Ovary (tissue), 9 donors: ENCODE results near the gene BCL3. TPM values are rescaled to one million over a fixed set of nuclear protein-coding genes. Genes with fewer than 3 reads are reported as not detected.

Experiments used
- DNase-seq, 5 donors: peaks; one replicate each; pipeline ENCODE4 v3.0.0-alpha.2; 2019 to 2020
- H3K27ac ChIP-seq, 2 donors: fragments of 200-600 bp; one replicate each; pipeline versions ENCODE4 v1.5.1 to v1.8.0; 2019 to 2022
- H3K27me3 ChIP-seq: fragments of 200-600 bp; one replicate; pipeline ENCODE4 v1.8.0; 2022
- H3K36me3 ChIP-seq: fragments of 200-600 bp; sonication (generic); one replicate; pipeline ENCODE4 v1.5.1; 2019
- H3K4me1 ChIP-seq: one replicate; pipeline ENCODE4 v1.8.1; 2013; ENCODE audit warnings: mild to moderate bottlenecking, moderate library complexity; ENCODE audit not compliant: insufficient read depth
- H3K4me3 ChIP-seq: fragments of 200-600 bp; sonication (generic); one replicate; pipeline ENCODE4 v1.5.1; 2017
- H3K9me3 ChIP-seq, 2 donors: fragments of 200-600 bp in 1 of 2; sonication (generic) in 1 of 2; one replicate each; pipeline versions ENCODE4 v1.5.1 to v1.8.1; 2013 to 2019; ENCODE audit warnings: mild to moderate bottlenecking in 1 of 2, moderate library complexity in 1 of 2
- EP300 ChIP-seq: sonication (generic); formaldehyde crosslinking; IDR thresholded peaks from one replicate; pipeline ENCODE4 v1.6.1; 2017; ENCODE audit warnings: antibody characterized with exemption
- POLR2A ChIP-seq: fragments of 450-650 bp; IDR thresholded peaks from one replicate; pipeline ENCODE4 v1.6.1; 2017; ENCODE audit warnings: antibody characterized with exemption, mild to moderate bottlenecking, moderate library complexity
- WGBS, 3 donors: extraction: QIAGEN DNeasy Blood & Tissue Kit in 1 of 3; methylation state at CpG; one replicate each; pipeline versions ENCODE4 v1.1.5 to v1.1.7; 2013 to 2017; 5-methylcytosine and 5-hydroxymethylcytosine counted together
- intact Hi-C, 4 donors: fragments of 100-400 bp; cut with DNase I; formaldehyde crosslinking; loops; one replicate each; pipeline versions ENCODE4 v1.11.0 to v1.15.1; 2022 to 2023
- polyA plus RNA-seq, 2 donors: library from polyadenylated mRNA; stranded (reverse); fragments of 200-250 nt in 1 of 2; fragments of 350-450 nt in 1 of 2; fragmentation: Illumina TruSeq in 1 of 2; extraction: RNeasy Lipid Tissue Mini Kit (QIAGEN cat#74804) in 1 of 2; gene quantifications; one replicate each; pipeline ENCODE4 v1.2.3, GENCODE V29; 2013 to 2014
- total RNA-seq, 7 donors: library from RNA; depleted of rRNA in 2 of 7; stranded (reverse); fragments of >200 nt in 2 of 7; fragmentation: NEBNext Ultra II Directional in 3 of 7; extraction: Animal tissue kit (Norgen Biotek cat#: 25700) in 3 of 7; gene quantifications; one replicate each; pipeline versions ENCODE4 v1.1.0 to v1.2.4, GENCODE V29; 2016 to 2023
- TF ChIP-seq, protein P1 (sequence below), 3 donors: fragments of 450-650 bp in 2 of 3; fragments of 200-600 bp in 1 of 3; IDR thresholded peaks; one replicate each; pipeline versions ENCODE4 v1.5.1 to v1.8.0; 2016 to 2022; ENCODE audit warnings: antibody characterized with exemption in 3 of 3, mild to moderate bottlenecking in 1 of 3
- donor health status: DM: no; HTN: no; CAD: no; lungs with moderate emphysema.
- donor health status: DM: no; HTN: no; CAD: no.
- donor health status: Bipolar disorder and iron deficiency.
- donor health status: DM: yes; HTN: yes; CAD: no.
- donor health status: DM: no; HTN: no; CAD: no.
- donor health status: DM: yes; HTN: yes; CAD: no.

Gene BCL3
- total and polyA plus RNA-seq, 9 donors = 3.2 to 141 (median 43.4) TPM

DNA sequence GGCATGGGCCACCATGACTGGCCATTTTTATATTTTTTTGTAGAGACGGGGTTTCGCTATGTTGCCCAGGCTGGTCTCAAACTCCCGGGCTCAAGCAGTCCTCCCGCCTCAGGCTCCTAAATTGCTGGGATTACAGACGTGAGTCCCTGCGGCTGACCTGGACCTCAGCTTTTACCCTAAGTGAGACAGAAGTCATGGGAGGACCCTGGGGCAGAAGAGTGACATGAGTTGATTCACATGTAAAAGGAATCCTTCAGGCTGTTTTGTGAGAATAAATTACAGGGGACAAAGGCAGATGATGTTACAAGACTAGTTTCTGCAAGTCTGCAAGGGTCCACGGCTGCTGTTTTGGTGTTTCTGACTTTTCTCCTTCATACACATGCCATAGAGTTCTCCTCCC is 57.8 kb downstream of the BCL3 start:
- no peaks in the 10 kb centered on the region for H3K9me3 ChIP-seq
- H3K4me1 ChIP-seq = peaks cover 13% of the 10 kb centered on the region
- 76 to 85% (median 77%) methylated on average over 7 of the region's 7 CpGs for WGBS, 3 donors
- H3K4me3 ChIP-seq = no peak overlapping the region
- H3K36me3 ChIP-seq = no peaks in the 10 kb centered on the region
- intact Hi-C loops = loop anchor here in 1 of 4 donors (2.0 kb wide), 1 partner anchor 37 kb away; no protein-coding TSS in a partner anchor
- no peak overlapping the region for H3K27ac ChIP-seq
- H3K27me3 ChIP-seq = no peaks in the 10 kb centered on the region
- DNase-seq = no peak
- TF ChIP-seq EP300 = no peak
- TF ChIP-seq, protein P1, sequence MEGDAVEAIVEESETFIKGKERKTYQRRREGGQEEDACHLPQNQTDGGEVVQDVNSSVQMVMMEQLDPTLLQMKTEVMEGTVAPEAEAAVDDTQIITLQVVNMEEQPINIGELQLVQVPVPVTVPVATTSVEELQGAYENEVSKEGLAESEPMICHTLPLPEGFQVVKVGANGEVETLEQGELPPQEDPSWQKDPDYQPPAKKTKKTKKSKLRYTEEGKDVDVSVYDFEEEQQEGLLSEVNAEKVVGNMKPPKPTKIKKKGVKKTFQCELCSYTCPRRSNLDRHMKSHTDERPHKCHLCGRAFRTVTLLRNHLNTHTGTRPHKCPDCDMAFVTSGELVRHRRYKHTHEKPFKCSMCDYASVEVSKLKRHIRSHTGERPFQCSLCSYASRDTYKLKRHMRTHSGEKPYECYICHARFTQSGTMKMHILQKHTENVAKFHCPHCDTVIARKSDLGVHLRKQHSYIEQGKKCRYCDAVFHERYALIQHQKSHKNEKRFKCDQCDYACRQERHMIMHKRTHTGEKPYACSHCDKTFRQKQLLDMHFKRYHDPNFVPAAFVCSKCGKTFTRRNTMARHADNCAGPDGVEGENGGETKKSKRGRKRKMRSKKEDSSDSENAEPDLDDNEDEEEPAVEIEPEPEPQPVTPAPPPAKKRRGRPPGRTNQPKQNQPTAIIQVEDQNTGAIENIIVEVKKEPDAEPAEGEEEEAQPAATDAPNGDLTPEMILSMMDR (IDR thresholded peaks at IDR 0.05) = no peak
- TF ChIP-seq POLR2A = no peak

DNA sequence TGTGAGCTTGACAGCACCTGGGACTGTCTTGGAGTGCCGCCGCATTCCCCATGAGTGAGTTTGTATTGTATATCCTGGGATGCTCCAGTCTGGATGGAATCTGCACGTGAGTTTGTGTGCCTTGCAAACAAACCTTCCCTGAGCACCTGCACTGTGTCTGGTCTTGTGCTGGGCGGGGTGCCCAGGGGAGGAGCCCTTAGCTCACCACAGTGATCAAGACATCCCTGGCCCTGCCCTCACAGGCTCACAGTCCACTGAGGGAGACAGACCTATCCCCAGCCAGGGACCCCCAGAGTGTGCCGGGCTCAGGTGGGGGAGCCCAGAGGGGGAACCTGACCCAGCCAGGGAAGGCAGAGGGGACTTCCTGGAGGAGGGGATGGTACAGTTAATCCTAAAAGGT is 58.7 kb downstream of the BCL3 start:
- Histone ChIP-seq H3K9me3 (no peaks in the 10 kb centered on the region), H3K27ac (no peak overlapping the region), H3K36me3 (no peaks in the 10 kb centered on the region), H3K4me1 (peaks cover 13% of the 10 kb centered on the region), H3K4me3 (no peak overlapping the region), H3K27me3 (no peaks in the 10 kb centered on the region)
- WGBS, 3 donors = 54 to 62% (median 62%) methylated on average over 5 of the region's 5 CpGs
- peak in 2 of 5 donors; percentile 30 to 53 for DNase-seq
- intact Hi-C loops = loop anchor here in 1 of 4 donors (2.0 kb wide), 1 partner anchor 36 kb away; no protein-coding TSS in a partner anchor
- TF ChIP-seq, protein P1 (IDR thresholded peaks at IDR 0.05) = no peak
- TF ChIP-seq POLR2A (no peak), EP300 (no peak)

DNA sequence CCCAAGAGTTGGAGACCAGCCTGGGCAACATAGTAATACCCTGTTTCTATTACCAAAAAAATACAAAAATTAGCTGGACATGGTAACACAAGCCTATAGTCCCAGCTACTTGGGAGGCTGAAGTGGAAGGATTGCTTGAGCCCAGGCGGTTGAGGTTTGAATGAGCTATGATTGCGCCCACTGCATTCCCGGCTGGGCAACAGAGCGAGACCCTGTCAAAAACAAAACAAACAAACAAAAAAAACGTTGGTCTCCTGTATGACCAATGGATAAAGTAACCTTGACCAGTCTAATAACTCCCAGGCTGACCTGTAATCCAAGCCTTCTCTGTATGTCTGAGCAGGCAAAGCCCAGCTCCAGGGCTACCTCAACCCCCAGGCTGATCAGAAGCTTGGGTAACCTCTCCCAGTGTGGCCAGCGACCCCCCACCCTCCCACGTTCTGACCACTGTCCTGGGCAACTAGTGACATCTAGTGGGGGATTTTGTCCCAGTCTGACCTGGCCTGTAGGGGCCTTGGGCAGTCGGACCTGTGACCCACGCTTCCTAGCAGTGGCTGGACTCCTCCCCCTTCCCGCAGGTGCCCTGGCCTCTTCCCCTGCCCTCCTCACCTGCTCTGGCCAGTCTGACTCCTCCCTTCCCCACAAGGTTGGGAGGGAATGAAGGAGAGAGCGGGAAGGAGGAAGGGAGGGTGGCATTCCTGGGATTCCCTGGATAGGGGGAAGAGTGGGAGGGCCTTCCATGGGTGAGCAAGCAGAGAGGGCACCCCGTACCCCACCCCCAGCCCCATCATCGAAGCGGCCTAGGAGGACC is 59.3 kb downstream of the BCL3 start:
- peaks cover 13% of the 10 kb centered on the region for H3K4me1 ChIP-seq
- TF ChIP-seq, protein P1 (IDR thresholded peaks at IDR 0.05) = peak in 1 of 3 donors; percentile 16
- TF ChIP-seq POLR2A (no peak), EP300 (no peak)
- DNase-seq = peak; percentile 40 to 57 (median 43)
- no peaks in the 10 kb centered on the region for H3K9me3 ChIP-seq
- H3K4me3 ChIP-seq = no peak overlapping the region
- no peaks in the 10 kb centered on the region for H3K36me3 ChIP-seq
- H3K27ac ChIP-seq = peak overlapping the region in 1 of 2 donors; percentile 39
- no peaks in the 10 kb centered on the region for H3K27me3 ChIP-seq
- WGBS, 3 donors = 14 to 20% (median 16%) methylated on average over 14 of the region's 14 CpGs
- intact Hi-C loops = loop anchor here in 1 of 4 donors (2.0 kb wide), 1 partner anchor 35 kb away; no protein-coding TSS in a partner anchor

DNA sequence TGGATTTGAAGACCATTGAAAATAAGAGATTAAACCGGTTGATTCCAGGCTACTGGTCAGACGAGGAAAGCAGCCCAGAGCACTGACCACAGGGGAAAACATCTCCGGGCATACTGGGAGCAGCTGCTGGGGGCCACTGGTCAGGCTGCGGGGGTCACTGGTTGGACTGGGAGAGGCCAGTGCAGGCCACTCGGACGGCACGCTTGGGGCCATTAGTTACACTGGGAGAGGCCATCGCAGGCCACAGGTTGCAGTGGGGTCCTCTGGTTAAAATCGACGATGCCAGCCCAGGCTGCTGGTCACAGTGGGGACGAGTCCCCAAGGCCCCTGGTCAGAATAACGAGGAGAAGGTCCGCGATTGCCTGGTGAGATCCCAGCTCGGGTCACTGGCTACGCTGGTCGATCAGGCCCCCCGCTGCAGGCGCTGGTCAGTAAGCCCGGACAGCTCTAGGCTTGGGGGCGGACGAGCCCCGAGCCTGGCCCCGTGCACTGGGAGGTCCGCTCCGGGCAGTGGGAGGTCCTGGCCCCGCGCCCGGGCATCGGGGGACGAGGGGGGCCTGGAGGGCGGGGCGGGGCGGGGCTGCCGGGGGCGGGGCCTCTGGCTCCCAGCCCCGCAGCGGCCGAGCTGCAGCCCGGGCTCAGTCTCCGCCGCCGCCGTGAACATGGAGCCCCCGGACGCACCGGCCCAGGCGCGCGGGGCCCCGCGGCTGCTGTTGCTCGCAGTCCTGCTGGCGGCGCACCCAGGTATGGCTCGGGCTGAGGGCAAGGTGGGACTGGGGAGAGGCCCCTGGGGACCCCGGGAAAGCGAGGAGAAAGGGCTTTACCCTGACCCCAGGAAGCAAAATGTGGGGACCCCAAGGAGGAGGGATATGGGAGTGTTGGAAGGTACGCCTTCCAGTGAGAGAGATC is 60.2 kb downstream of the BCL3 start, which contains the start of gene BCAM:
Gene BCAM, plus strand, starts transcription at position 641 of the 909 bp plus-strand sequence. Its CDS starts 22 bp downstream, at position 663.
- peak within 1 kb of the TSS in 1 of 2 donors; percentile 39 for H3K27ac ChIP-seq

More for the DNA sequence above, 60.2 kb downstream of the BCL3 start, which contains the start of gene BCAM:
- no peak for TF ChIP-seq POLR2A
- TF ChIP-seq, protein P1 (IDR thresholded peaks at IDR 0.05) = no peak
- no peak for TF ChIP-seq EP300
- H3K4me1 ChIP-seq = peaks cover 13% of the 10 kb centered on the region
- no peaks in the 10 kb centered on the region for H3K27me3 ChIP-seq
- no peaks in the 10 kb centered on the region for H3K36me3 ChIP-seq
- peak; percentile 82 to 91 (median 89) for DNase-seq
- no peaks in the 10 kb centered on the region for H3K9me3 ChIP-seq
- WGBS, 3 donors = 1 to 2% (median 1%) methylated on average over 47 to 59 of the region's 59 CpGs
- intact Hi-C loops = no loop called here
- H3K4me3 ChIP-seq = peak within 1 kb of the TSS; percentile 47
